Activated B cell treated with CpG ODN at 0.5 μM for 24 hours (primary cell): ENCODE measurements around the gene RPL15. TPM values are rescaled to one million over a fixed set of nuclear protein-coding genes. Genes with fewer than 3 reads are reported as not detected.

Experiments used
- ATAC-seq: fragments of 200-7000 bp; cut with Tn5 transposase; one replicate; pipeline ENCODE4 v1.10.0; 2021; ENCODE audit warnings: low read depth, mild to moderate bottlenecking, moderate library complexity
- CTCF ChIA-PET: fragments of 350-600 bp; sonication (Branson Sonifier 250); formaldehyde crosslinking; loops from one replicate; lab custom pipeline; 2021; ENCODE audit warnings: antibody characterized with exemption; lab: Charles Lee
- POLR2A ChIA-PET: fragments of 350-600 bp; sonication (Branson Sonifier 250); formaldehyde crosslinking; loops from one replicate; lab custom pipeline; 2021; ENCODE audit warnings: antibody characterized with exemption; lab: Charles Lee
- DNase-seq: peaks from one replicate; pipeline ENCODE4 v3.0.0; 2022
- H3K27ac Mint-ChIP-seq: one replicate; pipeline ENCODE4 v1.8.0; 2020; ENCODE audit warnings: mixed read lengths
- H3K27me3 Mint-ChIP-seq: one replicate; pipeline ENCODE4 v1.8.0; 2021; ENCODE audit warnings: mixed read lengths
- H3K36me3 Mint-ChIP-seq: one replicate; pipeline ENCODE4 v1.8.0; 2021; ENCODE audit warnings: low read depth, mixed read lengths
- H3K4me1 Mint-ChIP-seq: one replicate; pipeline ENCODE4 v1.8.0; 2021; ENCODE audit warnings: mixed read lengths
- H3K4me3 Mint-ChIP-seq: one replicate; pipeline ENCODE4 v1.8.0; 2020; ENCODE audit warnings: mild to moderate bottlenecking, mixed read lengths
- H3K9me3 Mint-ChIP-seq: one replicate; pipeline ENCODE4 v1.8.0; 2020; ENCODE audit warnings: mixed read lengths
- CTCF ChIP-seq: fragments of 200-600 bp; IDR thresholded peaks from one replicate; pipeline ENCODE4 v1.8.0; 2022; ENCODE audit warnings: antibody characterized with exemption, mild to moderate bottlenecking
- intact Hi-C: fragments of 100-400 bp; cut with micrococcal nuclease; formaldehyde crosslinking; loops from one replicate; pipeline ENCODE4 v1.15.1; 2024
- total RNA-seq: library from RNA; stranded (reverse); gene quantifications from 2 replicates; pipeline ENCODE4 v1.2.3, GENCODE V29; 2022

RPL15 gene
- total RNA-seq, 1 donor from 2014 or later = 2,710 TPM

- ATAC-seq (no peak), DNase-seq (no peak)
- TF ChIP-seq CTCF = no peak
- Mint-ChIP-seq H3K9me3 (no peaks in the 10 kb centered on the region), H3K36me3 (no peaks in the 10 kb centered on the region), H3K27ac (no peak overlapping the region), H3K4me3 (no peak overlapping the region), H3K4me1 (no peaks in the 10 kb centered on the region), H3K27me3 (peaks cover 8% of the 10 kb centered on the region)
- CTCF ChIA-PET = no interaction called here
- POLR2A ChIA-PET = no interaction called here
- intact Hi-C loops = no loop called here
These were observed 21.8 kb downstream of the RPL15 start for GRCh38 chr3:23938688-23939087.

GRCh38 chr3:23940775-23941174 is 23.8 kb downstream of the RPL15 start:
- H3K36me3 Mint-ChIP-seq = no peaks in the 10 kb centered on the region
- peaks cover 8% of the 10 kb centered on the region for H3K27me3 Mint-ChIP-seq
- ChIA-PET POLR2A (interaction anchor here (2.9 kb wide), 1 partner anchor 24 kb away, joined by 8 read pairs; the partner anchor contains the start of genes NKIRAS1 and RPL15), CTCF (interaction anchor here (1.0 kb wide), 1 partner anchor 17 kb away, joined by 4 read pairs; no protein-coding TSS in a partner anchor)
- DNase-seq = no peak
- no peak for ATAC-seq
- TF ChIP-seq CTCF = no peak
- H3K4me1 Mint-ChIP-seq = peaks cover 8% of the 10 kb centered on the region
- intact Hi-C loops = loop anchor here (10.0 kb wide), 1 partner anchor 1724 kb away; the partner anchor contains the start of gene TOP2B
- no peak overlapping the region for H3K27ac Mint-ChIP-seq
- H3K4me3 Mint-ChIP-seq = no peak overlapping the region
- no peaks in the 10 kb centered on the region for H3K9me3 Mint-ChIP-seq

- Mint-ChIP-seq H3K4me1 (peaks cover 11% of the 10 kb centered on the region), H3K27me3 (peaks cover 8% of the 10 kb centered on the region), H3K27ac (no peak overlapping the region), H3K4me3 (no peak overlapping the region), H3K9me3 (no peaks in the 10 kb centered on the region), H3K36me3 (peaks cover 2% of the 10 kb centered on the region)
- DNase-seq (no peak), ATAC-seq (no peak)
- POLR2A ChIA-PET = interaction anchor here (2.9 kb wide), 1 partner anchor 24 kb away, joined by 8 read pairs; the partner anchor contains the start of genes NKIRAS1 and RPL15
- TF ChIP-seq CTCF = no peak
- CTCF ChIA-PET = interaction anchor here (1.0 kb wide), 1 partner anchor 17 kb away, joined by 4 read pairs; no protein-coding TSS in a partner anchor
- intact Hi-C loops = loop anchor here (10.0 kb wide), 1 partner anchor 1723 kb away; the partner anchor contains the start of gene TOP2B
These were observed 24.5 kb downstream of the RPL15 start for GRCh38 chr3:23941440-23941839.

GRCh38 chr3:23942546-23942945 is 25.6 kb downstream of the RPL15 start:
- intact Hi-C loops = loop anchor here (10.0 kb wide), 1 partner anchor 1722 kb away; the partner anchor contains the start of gene TOP2B
- Mint-ChIP-seq H3K36me3 (peaks cover 2% of the 10 kb centered on the region), H3K27me3 (no peaks in the 10 kb centered on the region), H3K4me1 (peaks cover 16% of the 10 kb centered on the region), H3K4me3 (no peak overlapping the region), H3K9me3 (no peaks in the 10 kb centered on the region), H3K27ac (no peak overlapping the region)
- ChIA-PET POLR2A (interaction anchor here (2.9 kb wide), 1 partner anchor 25 kb away, joined by 8 read pairs; the partner anchor contains the start of genes NKIRAS1 and RPL15), CTCF (no interaction called here)
- no peak for ATAC-seq
- TF ChIP-seq CTCF = no peak
- no peak for DNase-seq

GRCh38 chr3:23944007-23944783 is 27.3 kb downstream of the RPL15 start:
- ChIA-PET CTCF (interaction anchor here (1.2 kb wide), 1 partner anchor 20 kb away, joined by 3 read pairs; no protein-coding TSS in a partner anchor), POLR2A (interaction anchor here (1.6 to 4.0 kb wide), 2 partner anchors 9 to 27 kb away, joined by 8 to 124 read pairs; partner anchors contain the start of genes NKIRAS1 and RPL15)
- no peak for DNase-seq
- H3K36me3 Mint-ChIP-seq = peaks cover 6% of the 10 kb centered on the region
- TF ChIP-seq CTCF = no peak
- ATAC-seq = no peak
- H3K27me3 Mint-ChIP-seq = no peaks in the 10 kb centered on the region
- no peaks in the 10 kb centered on the region for H3K9me3 Mint-ChIP-seq
- intact Hi-C loops = loop anchor here (2.0 to 10.0 kb wide), 2 partner anchors 55 to 1721 kb away; partner anchors contain the start of gene TOP2B
- peak overlapping the region; percentile 88 for H3K4me3 Mint-ChIP-seq
- H3K4me1 Mint-ChIP-seq = peaks cover 26% of the 10 kb centered on the region
- H3K27ac Mint-ChIP-seq = peak overlapping the region; percentile 84
